Mesenchymal stem cell (in vitro differentiated cells and primary cell): ENCODE results near the gene BICD1.

Experiments
- DNase-seq: peaks from one replicate; pipeline ENCODE4 v3.0.0-alpha.2; 2013
- H2AFZ ChIP-seq: one replicate; pipeline ENCODE4 v1.6.1; 2013; ENCODE audit warnings: low read depth, mild to moderate bottlenecking, control low read depth, inconsistent platforms, low read length, moderate library complexity
- H2AK5ac ChIP-seq: 2 replicates; pipeline ENCODE4 v1.6.1; 2013; ENCODE audit warnings: low read length, moderate library complexity, mild to moderate bottlenecking, inconsistent platforms; ENCODE audit not compliant: severe bottlenecking
- H2BK120ac ChIP-seq: one replicate; pipeline ENCODE4 v1.6.1; 2013; ENCODE audit warnings: low read depth, mild to moderate bottlenecking, inconsistent platforms, low read length, moderate library complexity
- H2BK12ac ChIP-seq, 2 experiments: one replicate each; pipeline ENCODE4 v1.6.1; 2013; ENCODE audit warnings: inconsistent platforms in 2 of 2, low read length in 2 of 2, mild to moderate bottlenecking in 2 of 2, moderate library complexity in 2 of 2, control low read depth in 1 of 2
- H2BK15ac ChIP-seq: one replicate; pipeline ENCODE4 v1.6.1; 2013; ENCODE audit warnings: mild to moderate bottlenecking, low read depth, inconsistent platforms; ENCODE audit not compliant: poor library complexity, severe bottlenecking
- H2BK5ac ChIP-seq: 2 replicates; pipeline ENCODE4 v1.6.1; 2013; ENCODE audit warnings: low read depth, mild to moderate bottlenecking, low read length, control low read depth, inconsistent platforms; ENCODE audit not compliant: poor library complexity, severe bottlenecking
- H3K14ac ChIP-seq, 2 experiments: one replicate each; pipeline ENCODE4 v1.6.1; 2013; ENCODE audit warnings: inconsistent platforms in 2 of 2, low read length in 2 of 2, control low read depth in 1 of 2, mild to moderate bottlenecking in 1 of 2, moderate library complexity in 1 of 2
- H3K18ac ChIP-seq, 2 experiments: one replicate each; pipeline ENCODE4 v1.6.1; 2013; ENCODE audit warnings: inconsistent platforms in 2 of 2, low read length in 2 of 2, control low read depth in 1 of 2, low read depth in 1 of 2, mild to moderate bottlenecking in 1 of 2
- H3K23ac ChIP-seq, 2 experiments: one replicate each; pipeline ENCODE4 v1.6.1; 2013; ENCODE audit warnings: inconsistent platforms in 2 of 2, low read length in 2 of 2, mild to moderate bottlenecking in 2 of 2, moderate library complexity in 2 of 2, control low read depth in 1 of 2
- H3K27ac ChIP-seq: 2 replicates; pipeline ENCODE4 v1.5.1; 2013; ENCODE audit warnings: mild to moderate bottlenecking, moderate library complexity, low read length, control low read depth, inconsistent platforms; ENCODE audit not compliant: poor library complexity, severe bottlenecking
- H3K27me3 ChIP-seq, 2 experiments: 2 replicates each; pipeline versions ENCODE4 v1.6.1 to v1.7.0; 2013; ENCODE audit warnings: low read length in 2 of 2, mild to moderate bottlenecking in 2 of 2, moderate library complexity in 2 of 2, control low read depth in 1 of 2, inconsistent platforms in 1 of 2; ENCODE audit not compliant: control insufficient read depth in 1 of 2, insufficient read depth in 1 of 2
- H3K36me3 ChIP-seq, 2 experiments: 2 replicates each; pipeline versions ENCODE4 v1.6.1 to v1.7.0; 2013; ENCODE audit warnings: low read length in 2 of 2, control low read depth in 1 of 2, inconsistent platforms in 1 of 2, low read depth in 1 of 2, mild to moderate bottlenecking in 1 of 2; ENCODE audit not compliant: insufficient read depth in 2 of 2, control insufficient read depth in 1 of 2
- H3K4ac ChIP-seq, 2 experiments: one replicate each; pipeline ENCODE4 v1.6.1; 2013; ENCODE audit warnings: inconsistent platforms in 2 of 2, low read length in 2 of 2, mild to moderate bottlenecking in 2 of 2, moderate library complexity in 2 of 2, control low read depth in 1 of 2, low read depth in 1 of 2
- H3K4me1 ChIP-seq: 2 replicates; pipeline ENCODE4 v1.6.1; 2013; ENCODE audit warnings: low read depth, low read length, control low read depth; ENCODE audit not compliant: control insufficient read depth, insufficient read depth
- H3K4me2 ChIP-seq: 2 replicates; pipeline ENCODE4 v1.6.1; 2013; ENCODE audit warnings: low read length, mild to moderate bottlenecking, inconsistent platforms; ENCODE audit not compliant: poor library complexity, severe bottlenecking
- H3K4me3 ChIP-seq, 2 experiments: 2 replicates each; pipeline versions ENCODE4 v1.5.1 to v1.7.0; 2013; ENCODE audit warnings: low read length in 2 of 2, mild to moderate bottlenecking in 2 of 2, control low read depth in 1 of 2, low read depth in 1 of 2; ENCODE audit not compliant: insufficient read depth in 1 of 2
- H3K79me1 ChIP-seq: replicated peaks from 2 replicates; pipeline ENCODE4 v1.6.1; 2013; ENCODE audit warnings: mild to moderate bottlenecking, control low read depth, low read length, inconsistent platforms; ENCODE audit not compliant: poor library complexity, severe bottlenecking
- H3K9ac ChIP-seq: 2 replicates; pipeline ENCODE4 v1.7.0; 2013; ENCODE audit warnings: mild to moderate bottlenecking, low read length, moderate library complexity
- H3K9me3 ChIP-seq: 2 replicates; pipeline ENCODE4 v1.7.0; 2013; ENCODE audit warnings: mild to moderate bottlenecking, low read length; ENCODE audit not compliant: control insufficient read depth
- H4K8ac ChIP-seq: one replicate; pipeline ENCODE4 v1.6.1; 2013; ENCODE audit warnings: inconsistent platforms, mild to moderate bottlenecking, low read length, moderate library complexity
- H4K91ac ChIP-seq: one replicate; pipeline ENCODE4 v1.6.1; 2013; ENCODE audit warnings: mild to moderate bottlenecking, low read length, inconsistent platforms
- WGBS: methylation state at CpG from one replicate; pipeline ENCODE4 v1.1.7; 2013; ENCODE audit warnings: mixed read lengths; 5-methylcytosine and 5-hydroxymethylcytosine counted together

Gene BICD1

GRCh38 chr12:32334371-32334777, 227.7 kb downstream of the BICD1 start:
- Histone ChIP-seq H3K79me1 (peaks cover 19% of the 10 kb centered on the region), H3K27ac (no peak overlapping the region), H3K27me3 (no peaks in the 10 kb centered on the region), H2BK12ac (no peak overlapping the region), H2BK5ac (no peak overlapping the region), H3K9ac (no peak overlapping the region), H3K14ac (no peak overlapping the region), H3K4me3 (no peak overlapping the region), H3K23ac (no peak overlapping the region), H3K18ac (no peak overlapping the region), H3K9me3 (no peaks in the 10 kb centered on the region), H3K4me1 (no peaks in the 10 kb centered on the region), H2AK5ac (no peak overlapping the region), H2AFZ (no peak overlapping the region), H2BK120ac (no peak overlapping the region), H2BK15ac (no peak overlapping the region), H4K91ac (no peak overlapping the region), H3K4me2 (no peak overlapping the region), H3K36me3 (peaks cover 12 to 39% of the 10 kb centered on the region in 2 experiments), H3K4ac (no peak overlapping the region), H4K8ac (no peak overlapping the region)
- DNase-seq = no peak
- 97% methylated on average over 3 of the region's 4 CpGs for WGBS

- 100% methylated on average over 2 of the region's 4 CpGs for WGBS
- H2BK120ac ChIP-seq = no peak overlapping the region
- H3K4me1 ChIP-seq = no peaks in the 10 kb centered on the region
Measured at GRCh38 chr12:32336261-32336660, 229.6 kb downstream of the BICD1 start.

GRCh38 chr12:32343496-32343895, 236.8 kb downstream of the BICD1 start:
- Histone ChIP-seq H3K4me3 (no peak overlapping the region), H4K8ac (no peak overlapping the region), H3K9ac (no peak overlapping the region), H3K9me3 (no peaks in the 10 kb centered on the region), H3K18ac (no peak overlapping the region), H2BK12ac (no peak overlapping the region), H3K4me2 (no peak overlapping the region), H3K27me3 (no peaks in the 10 kb centered on the region), H2AFZ (no peak overlapping the region), H3K79me1 (peaks cover 10% of the 10 kb centered on the region), H4K91ac (no peak overlapping the region), H2AK5ac (no peak overlapping the region), H2BK15ac (no peak overlapping the region), H3K14ac (no peak overlapping the region), H3K4ac (no peak overlapping the region), H2BK5ac (no peak overlapping the region), H3K36me3 (peaks cover 14 to 42% of the 10 kb centered on the region in 2 experiments), H3K27ac (no peak overlapping the region), H3K4me1 (no peaks in the 10 kb centered on the region), H2BK120ac (no peak overlapping the region), H3K23ac (no peak overlapping the region)
- 100% methylated on average over 1 of the region's 1 CpG for WGBS
- DNase-seq = no peak

More at GRCh38 chr12:32336261-32336660, 229.6 kb downstream of the BICD1 start:
- Histone ChIP-seq H3K4ac (no peak overlapping the region), H2AK5ac (no peak overlapping the region), H3K27ac (no peak overlapping the region), H3K27me3 (no peaks in the 10 kb centered on the region), H2BK5ac (no peak overlapping the region), H3K79me1 (peaks cover 17% of the 10 kb centered on the region), H3K9ac (no peak overlapping the region), H2BK15ac (no peak overlapping the region), H3K4me2 (no peak overlapping the region), H4K8ac (no peak overlapping the region), H4K91ac (no peak overlapping the region), H3K14ac (no peak overlapping the region), H3K4me3 (no peak overlapping the region), H3K18ac (no peak overlapping the region), H3K36me3 (peaks cover 11 to 53% of the 10 kb centered on the region in 2 experiments), H3K23ac (no peak overlapping the region), H2BK12ac (no peak overlapping the region), H2AFZ (no peak overlapping the region), H3K9me3 (no peaks in the 10 kb centered on the region)
- no peak for DNase-seq

GRCh38 chr12:32344047-32344446, 237.4 kb downstream of the BICD1 start:
- Histone ChIP-seq H3K79me1 (peaks cover 5% of the 10 kb centered on the region), H3K4me2 (no peak overlapping the region), H3K9me3 (no peaks in the 10 kb centered on the region), H4K91ac (no peak overlapping the region), H3K9ac (no peak overlapping the region), H2BK120ac (no peak overlapping the region), H3K36me3 (peaks cover 17 to 41% of the 10 kb centered on the region in 2 experiments), H2BK15ac (no peak overlapping the region), H2AFZ (no peak overlapping the region), H3K27me3 (no peaks in the 10 kb centered on the region), H3K18ac (no peak overlapping the region), H2BK12ac (no peak overlapping the region), H3K4me1 (no peaks in the 10 kb centered on the region), H4K8ac (no peak overlapping the region), H3K23ac (no peak overlapping the region), H3K27ac (no peak overlapping the region), H3K4me3 (no peak overlapping the region), H2AK5ac (no peak overlapping the region), H2BK5ac (no peak overlapping the region), H3K14ac (no peak overlapping the region), H3K4ac (no peak overlapping the region)
- DNase-seq = no peak
- WGBS = 94% methylated on average over 7 of the region's 7 CpGs
